Omental fat pad (tissue), 4 donors: Measurements from ENCODE around the gene TMEM163. TPM values are rescaled to one million over a fixed set of nuclear protein-coding genes. Genes with fewer than 3 reads are reported as not detected.

Experiments used
- ATAC-seq: fragments of 150-250 bp; one replicate; pipeline ENCODE4 v1.9.1; 2016; ENCODE audit warnings: mild to moderate bottlenecking, moderate library complexity; ENCODE audit not compliant: low FRiP score
- DNase-seq: peaks from one replicate; pipeline ENCODE4 v3.0.0-alpha.2; 2019; ENCODE audit warnings: low spot score
- total RNA-seq, 4 donors: library from RNA; depleted of rRNA; stranded (reverse); fragments of >200 nt; gene quantifications; one replicate each; pipeline ENCODE4 v1.1.0, GENCODE V29; 2016
- TF ChIP-seq, protein P1 (sequence below), 3 donors: fragments of 450-650 bp; IDR thresholded peaks; one replicate each; pipeline ENCODE4 v1.5.1; 2016 to 2017; ENCODE audit warnings: antibody characterized with exemption in 3 of 3, mild to moderate bottlenecking in 3 of 3, moderate library complexity in 2 of 3

Gene TMEM163
- total RNA-seq, 4 donors from 2014 or later: 0.28 to 6.4 (median 1.2) TPM

GRCh38 chr2:134682726-134683125 is 36.1 kb downstream of the TMEM163 start:
- no peak for DNase-seq
- TF ChIP-seq, protein P1, sequence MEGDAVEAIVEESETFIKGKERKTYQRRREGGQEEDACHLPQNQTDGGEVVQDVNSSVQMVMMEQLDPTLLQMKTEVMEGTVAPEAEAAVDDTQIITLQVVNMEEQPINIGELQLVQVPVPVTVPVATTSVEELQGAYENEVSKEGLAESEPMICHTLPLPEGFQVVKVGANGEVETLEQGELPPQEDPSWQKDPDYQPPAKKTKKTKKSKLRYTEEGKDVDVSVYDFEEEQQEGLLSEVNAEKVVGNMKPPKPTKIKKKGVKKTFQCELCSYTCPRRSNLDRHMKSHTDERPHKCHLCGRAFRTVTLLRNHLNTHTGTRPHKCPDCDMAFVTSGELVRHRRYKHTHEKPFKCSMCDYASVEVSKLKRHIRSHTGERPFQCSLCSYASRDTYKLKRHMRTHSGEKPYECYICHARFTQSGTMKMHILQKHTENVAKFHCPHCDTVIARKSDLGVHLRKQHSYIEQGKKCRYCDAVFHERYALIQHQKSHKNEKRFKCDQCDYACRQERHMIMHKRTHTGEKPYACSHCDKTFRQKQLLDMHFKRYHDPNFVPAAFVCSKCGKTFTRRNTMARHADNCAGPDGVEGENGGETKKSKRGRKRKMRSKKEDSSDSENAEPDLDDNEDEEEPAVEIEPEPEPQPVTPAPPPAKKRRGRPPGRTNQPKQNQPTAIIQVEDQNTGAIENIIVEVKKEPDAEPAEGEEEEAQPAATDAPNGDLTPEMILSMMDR (IDR thresholded peaks at IDR 0.05): no peak
- ATAC-seq: no peak

DNA sequence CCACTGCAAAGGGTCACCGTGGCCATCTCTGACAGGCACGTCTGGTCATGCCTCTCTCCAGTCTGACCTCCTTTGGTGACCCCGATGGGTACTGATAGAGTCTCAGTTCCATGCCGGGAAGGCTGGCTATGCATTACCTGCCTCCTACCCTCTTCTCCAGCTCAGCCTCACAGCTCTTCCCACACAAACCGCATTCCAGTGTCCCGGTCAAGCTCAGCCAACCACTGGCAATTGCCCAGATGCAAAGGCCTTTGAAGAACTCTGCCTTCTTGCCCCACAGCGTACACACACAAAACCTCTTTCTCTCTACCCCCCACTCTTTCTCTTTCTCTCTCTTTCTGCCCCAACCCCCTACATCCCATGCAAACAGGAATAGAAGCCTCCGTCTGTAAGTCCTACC is 37.6 kb downstream of the TMEM163 start:
- TF ChIP-seq, protein P1 (IDR thresholded peaks at IDR 0.05): no peak
- no peak for ATAC-seq
- DNase-seq: no peak

GRCh38 chr2:134679745-134680144 is 39.1 kb downstream of the TMEM163 start:
- no peak for DNase-seq
- no peak for ATAC-seq

DNA sequence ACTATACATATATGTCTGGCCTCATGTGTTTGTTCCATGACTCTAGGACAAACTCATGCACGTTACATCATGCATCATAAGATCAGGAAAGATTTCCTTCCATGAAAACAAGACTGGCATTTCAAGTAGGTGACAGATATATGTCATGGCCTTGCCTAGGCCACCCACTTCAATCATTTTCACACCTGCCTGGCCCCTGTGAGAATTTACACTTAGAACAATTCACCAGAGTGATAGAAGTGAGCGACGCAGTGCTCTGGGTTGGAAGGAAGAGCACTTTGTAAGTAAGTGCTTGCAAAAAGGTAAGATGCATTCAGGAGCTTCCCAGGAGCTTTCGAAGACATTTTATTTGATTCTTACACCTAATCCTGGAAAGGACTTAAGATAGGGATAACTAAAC is 39.5 kb downstream of the TMEM163 start:
- no peak for DNase-seq
- TF ChIP-seq, protein P1 (IDR thresholded peaks at IDR 0.05): no peak
- ATAC-seq: no peak

More at GRCh38 chr2:134679745-134680144, 39.1 kb downstream of the TMEM163 start:
- TF ChIP-seq, protein P1 (IDR thresholded peaks at IDR 0.05): no peak

DNA sequence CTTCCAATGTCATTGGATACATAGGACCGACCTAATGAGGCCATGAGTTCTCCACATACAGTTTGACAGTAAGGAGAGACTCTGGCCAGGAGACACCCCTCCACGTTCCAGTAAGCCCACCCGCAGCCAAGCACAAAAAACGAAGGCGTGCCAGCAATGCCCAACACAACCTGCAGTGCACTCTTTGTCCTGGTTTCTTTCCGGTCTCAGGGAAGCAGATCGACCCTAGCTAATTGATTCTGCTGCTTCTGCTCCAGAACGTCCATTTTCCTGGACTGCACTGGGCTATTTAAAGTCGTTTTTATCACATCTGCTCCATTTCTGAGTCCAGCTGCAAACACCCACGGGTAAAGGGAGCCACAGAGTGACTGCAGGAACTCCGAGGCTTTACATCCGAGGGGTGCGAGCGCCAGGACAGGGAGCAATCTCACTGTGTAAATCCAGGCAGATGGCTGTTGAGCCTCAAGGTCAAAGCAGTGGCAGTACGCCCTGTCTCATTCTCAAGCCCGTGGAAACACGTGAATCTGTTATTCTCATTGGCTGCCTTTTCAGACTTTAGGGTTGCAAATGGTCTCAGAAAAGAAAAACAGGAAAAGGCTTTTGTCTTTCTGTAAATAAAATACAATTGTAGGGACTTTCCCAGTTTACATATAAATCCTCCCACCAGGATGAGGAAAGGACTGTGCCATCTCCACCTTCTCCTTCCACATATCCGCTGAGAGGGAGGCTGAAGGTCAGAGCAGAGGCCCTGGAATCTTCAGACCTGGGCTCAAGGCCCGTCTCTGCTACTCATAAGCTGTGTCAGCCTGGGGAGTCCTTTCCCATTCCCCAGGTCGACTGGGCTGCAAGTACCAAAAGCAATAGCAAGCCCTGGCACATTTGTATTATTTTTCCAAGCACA is 40.7 kb downstream of the TMEM163 start:
- no peak for DNase-seq
- TF ChIP-seq, protein P1 (IDR thresholded peaks at IDR 0.05): no peak
- ATAC-seq: no peak

GRCh38 chr2:134676960-134677359 is 41.8 kb downstream of the TMEM163 start:
- DNase-seq (no peak), ATAC-seq (no peak)
- TF ChIP-seq, protein P1 (IDR thresholded peaks at IDR 0.05): no peak

DNA sequence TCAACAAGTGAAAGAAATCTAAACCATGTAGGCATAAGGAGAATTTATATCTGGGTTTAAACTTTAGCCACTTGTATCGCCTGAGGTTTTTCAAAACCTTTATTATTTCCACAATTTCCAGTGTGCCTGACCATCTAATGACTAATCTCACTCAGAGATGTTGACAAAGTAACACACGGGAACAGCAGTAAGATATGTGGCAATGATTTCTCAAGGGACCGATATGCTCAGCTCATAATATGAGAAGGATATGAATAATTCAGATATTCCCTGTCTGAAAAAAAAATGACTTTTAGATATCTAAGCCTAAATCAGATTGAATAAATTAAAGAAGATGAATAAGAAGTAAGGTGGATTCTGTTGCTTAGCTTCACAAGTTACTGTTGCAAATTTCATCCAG is 43.5 kb downstream of the TMEM163 start:
- no peak for ATAC-seq
- TF ChIP-seq, protein P1 (IDR thresholded peaks at IDR 0.05): no peak

More for the DNA sequence above, 43.5 kb downstream of the TMEM163 start:
- DNase-seq: no peak
